ENCODE results near the gene REEP6.
"Not testable (repeated sequence)": the region's sequence is repeated elsewhere in the genome, so short reads cannot be mapped to it uniquely, and the experiment has no call there.

The REEP6 gene

DNA sequence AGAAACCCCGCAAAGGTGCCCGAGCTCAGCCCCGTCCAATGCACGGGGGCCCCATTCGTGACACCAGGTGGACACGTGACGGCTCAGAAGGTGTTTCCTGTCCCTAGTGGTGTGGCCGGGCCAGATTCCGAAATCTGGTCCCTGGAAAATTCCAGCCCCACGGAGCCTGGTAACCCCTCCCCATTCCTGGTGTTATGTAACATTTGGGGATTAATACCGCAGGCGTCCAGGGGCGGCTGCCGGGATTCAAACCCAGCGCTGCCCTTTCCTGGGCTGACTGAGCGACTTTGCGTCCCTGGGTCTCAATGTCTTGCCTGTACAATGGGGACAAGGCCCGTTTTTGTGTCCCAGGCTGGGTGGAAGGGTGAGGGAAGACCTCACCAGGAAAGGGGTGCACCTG is 31.9 kb downstream of the REEP6 start:
- DNase-seq (ENCODE audit: low read depth in 2 of 2): no peak

GRCh38 chr19:1523412-1524286 is 32.7 kb downstream of the REEP6 start, which contains the start of gene PLK5:
TSS of gene PLK5 (plus strand) at chr19:1524077. CDS start at chr19:1526997, 2,920 bp downstream.
- no peak for DNase-seq (ENCODE audit: low read depth in 2 of 2)

DNA sequence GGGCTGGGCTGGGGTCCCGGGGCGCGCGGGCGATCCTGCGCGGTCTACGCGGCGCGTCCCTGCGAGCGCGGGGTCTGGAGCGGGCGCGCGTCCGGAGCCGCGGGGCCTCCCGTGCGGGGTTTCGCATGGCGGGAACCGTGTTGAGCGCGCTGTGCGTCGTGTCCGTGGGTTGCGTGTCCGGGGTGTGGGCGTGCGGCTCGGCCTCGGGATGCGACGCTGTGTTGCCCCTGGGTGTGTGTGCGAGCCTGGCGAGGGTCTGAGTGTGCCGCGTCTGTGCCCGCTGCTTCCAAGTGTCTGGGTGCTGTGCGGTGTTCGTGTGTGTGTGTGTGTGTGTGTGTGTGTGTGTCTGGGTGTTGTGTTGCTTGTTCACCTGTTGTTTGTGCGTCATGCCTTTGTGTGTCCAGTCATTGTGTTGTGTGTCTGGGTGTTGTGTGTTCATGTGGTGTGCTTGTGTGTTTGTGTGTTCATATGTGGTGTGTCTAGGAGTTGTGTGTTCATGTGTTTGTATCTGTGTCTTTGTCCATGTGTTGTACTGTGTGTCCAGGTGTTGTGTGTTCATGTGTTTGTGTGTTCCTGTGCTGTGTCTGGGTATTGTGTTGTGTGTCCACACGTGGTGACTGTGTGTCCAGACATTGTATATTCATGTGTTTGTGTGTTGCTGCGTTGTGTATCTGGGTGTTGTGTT is 33.4 kb downstream of the REEP6 start:
- DNase-seq (ENCODE audit: low read depth in 2 of 2): no peak

GRCh38 chr19:1524972-1525325 is 34.0 kb downstream of the REEP6 start:
- DNase-seq (ENCODE audit: low read depth in 2 of 2): no peak

- DNase-seq (ENCODE audit: low read depth in 2 of 2): no peak
Measured at GRCh38 chr19:1525343-1525742, 34.4 kb downstream of the REEP6 start.

GRCh38 chr19:1526066-1526778 is 35.2 kb downstream of the REEP6 start:
- no peak for DNase-seq (ENCODE audit: low read depth in 2 of 2)

DNA sequence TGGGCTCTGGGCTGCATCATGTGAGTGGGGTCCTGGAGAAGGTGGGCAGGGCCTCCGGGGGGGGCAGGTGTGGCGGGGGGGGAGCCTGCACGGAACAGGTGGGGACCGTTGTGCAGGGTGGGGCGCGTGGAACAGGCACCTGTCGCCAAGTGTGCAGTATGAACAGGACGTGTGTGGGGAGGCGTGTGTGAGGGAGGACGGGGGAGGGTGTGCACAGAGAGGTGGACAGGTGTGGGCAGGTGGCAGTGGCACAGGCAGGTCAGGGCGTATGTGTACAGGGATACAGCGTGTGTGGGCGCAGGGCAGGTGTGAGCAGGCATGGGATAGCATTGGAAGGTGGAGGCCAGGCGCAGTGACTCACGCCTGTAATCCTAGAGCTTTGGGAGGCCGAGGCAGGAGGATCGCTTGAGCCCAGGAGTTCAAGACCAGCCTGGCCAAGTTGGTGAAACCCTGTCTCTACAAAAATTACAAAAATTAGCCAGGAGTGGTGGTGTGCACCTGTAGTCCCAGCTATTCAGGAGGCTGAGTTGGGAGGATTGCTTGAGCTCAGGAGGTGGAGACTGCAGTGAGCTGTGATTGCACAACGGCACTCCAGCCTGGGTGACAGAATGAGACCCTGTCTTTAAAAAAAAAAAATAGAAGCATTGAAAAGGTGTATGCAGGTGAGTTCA is 36.1 kb downstream of the REEP6 start:
- no peak for DNase-seq (ENCODE audit: low read depth in 2 of 2)

DNA sequence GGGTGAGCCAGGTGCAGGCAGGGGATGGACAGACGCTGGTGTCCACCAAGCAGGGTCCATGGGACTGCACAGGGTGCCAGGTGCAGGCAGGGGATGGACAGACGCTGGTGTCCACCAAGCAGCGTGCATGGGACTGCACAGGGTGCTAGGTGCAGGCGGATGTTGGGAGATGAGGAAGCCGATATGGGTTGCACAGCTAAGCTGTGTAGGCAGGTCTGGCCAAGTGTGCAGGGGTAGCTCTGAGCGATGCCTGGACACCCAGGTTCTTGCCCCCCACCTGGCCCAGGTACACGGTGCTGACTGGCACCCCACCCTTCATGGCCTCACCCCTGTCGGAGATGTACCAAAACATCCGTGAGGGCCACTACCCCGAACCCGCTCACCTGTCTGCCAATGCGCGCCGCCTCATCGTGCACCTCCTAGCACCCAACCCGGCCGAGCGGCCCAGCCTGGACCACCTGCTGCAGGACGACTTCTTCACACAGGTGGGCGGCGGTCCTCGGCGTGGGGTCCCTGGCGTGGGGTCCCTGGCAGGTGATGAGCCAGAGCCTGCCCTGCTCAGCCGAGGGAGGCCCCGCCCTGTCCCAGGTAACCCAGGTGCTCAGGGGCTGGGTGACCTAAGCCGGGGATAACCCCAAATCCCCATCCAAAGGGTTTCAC is 36.8 kb downstream of the REEP6 start:
- no peak for DNase-seq (ENCODE audit: low read depth in 2 of 2)

DNA sequence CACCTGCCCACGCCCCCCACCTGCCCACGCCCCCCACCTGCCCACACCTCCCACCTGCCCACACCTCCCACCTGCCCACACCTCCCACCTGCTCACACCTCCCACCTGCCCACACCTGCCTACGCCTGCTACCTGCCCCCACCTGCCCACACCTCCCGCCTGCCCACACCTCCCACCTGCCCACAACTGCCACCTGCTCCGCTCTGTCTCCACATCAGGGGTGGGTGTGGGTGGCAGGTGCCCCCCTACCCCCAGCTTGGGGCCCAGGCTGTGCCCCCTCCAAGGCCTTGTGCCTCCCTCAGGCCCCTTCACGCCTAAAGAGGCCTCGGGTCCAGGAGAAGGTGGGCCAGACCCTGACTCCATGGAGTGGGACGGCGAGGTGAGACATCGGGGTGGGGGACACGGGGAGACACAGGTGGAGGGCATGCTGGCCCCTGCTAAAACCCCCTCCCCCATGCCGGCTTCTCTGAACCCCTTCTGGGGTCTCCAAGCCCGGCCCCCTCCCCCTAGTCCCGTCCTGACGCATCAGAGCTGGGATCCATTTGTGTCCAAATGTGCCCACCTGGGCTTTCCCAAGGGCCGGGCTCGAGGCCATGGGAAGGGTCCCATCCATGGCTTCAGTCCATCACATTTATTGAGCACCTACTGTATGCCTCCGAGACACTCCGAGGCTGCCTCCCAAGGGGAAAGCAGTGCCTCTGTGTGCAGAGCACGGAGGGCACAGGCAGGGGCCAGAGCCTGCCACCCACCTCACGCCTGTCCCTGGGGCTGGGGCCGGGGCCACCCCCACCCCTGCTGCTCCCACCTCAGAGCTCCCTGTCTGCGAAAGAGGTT is 37.8 kb downstream of the REEP6 start:
- no peak for DNase-seq (ENCODE audit: low read depth in 2 of 2)

DNA sequence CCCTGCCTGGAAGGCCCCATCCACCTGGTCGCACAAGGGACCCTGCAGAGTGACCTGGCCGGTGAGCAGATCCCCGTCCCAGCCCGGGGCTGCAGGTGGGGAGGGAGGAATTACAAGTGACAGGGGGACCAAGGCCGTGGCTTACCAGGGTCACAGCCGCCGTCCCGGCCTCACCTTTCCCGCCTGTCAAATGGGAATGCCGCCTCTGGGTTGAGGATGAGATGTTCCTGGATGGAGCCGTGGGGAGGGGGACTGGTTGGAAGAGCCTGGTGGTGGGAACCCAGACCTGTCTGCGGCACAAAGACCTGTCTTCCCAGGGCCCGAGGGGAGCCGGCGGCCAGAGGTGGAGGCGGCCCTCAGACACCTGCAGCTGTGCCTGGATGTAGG is 38.4 kb downstream of the REEP6 start:
- DNase-seq (ENCODE audit: low read depth in 2 of 2): no peak

DNA sequence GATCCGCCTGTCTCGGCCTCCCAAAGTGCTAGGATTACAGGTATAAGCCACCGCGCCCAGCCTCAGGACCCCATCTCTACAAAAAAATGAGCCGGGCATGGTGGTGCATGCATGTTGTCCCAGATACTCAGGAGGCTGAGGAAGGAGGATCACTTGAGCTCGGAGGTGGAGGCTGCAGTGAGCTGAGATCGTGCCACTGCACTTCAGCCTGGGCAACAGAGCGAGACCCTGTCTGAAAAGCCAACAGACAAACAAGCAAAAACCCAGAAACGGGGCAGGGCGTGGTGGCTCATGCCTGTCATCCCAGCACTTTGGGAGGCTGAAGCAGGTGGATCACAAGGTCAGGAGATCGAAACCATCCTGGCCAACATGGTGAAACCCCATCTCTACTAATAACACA is 39.9 kb downstream of the REEP6 start:
- not testable (repeated sequence) for DNase-seq (ENCODE audit: low read depth in 2 of 2)

GRCh38 chr19:1531587-1531986 is 40.6 kb downstream of the REEP6 start:
- no peak for DNase-seq (ENCODE audit: low read depth in 2 of 2)

GRCh38 chr19:1532003-1532402 is 41.0 kb downstream of the REEP6 start:
- no peak for DNase-seq (ENCODE audit: low read depth in 2 of 2)

DNA sequence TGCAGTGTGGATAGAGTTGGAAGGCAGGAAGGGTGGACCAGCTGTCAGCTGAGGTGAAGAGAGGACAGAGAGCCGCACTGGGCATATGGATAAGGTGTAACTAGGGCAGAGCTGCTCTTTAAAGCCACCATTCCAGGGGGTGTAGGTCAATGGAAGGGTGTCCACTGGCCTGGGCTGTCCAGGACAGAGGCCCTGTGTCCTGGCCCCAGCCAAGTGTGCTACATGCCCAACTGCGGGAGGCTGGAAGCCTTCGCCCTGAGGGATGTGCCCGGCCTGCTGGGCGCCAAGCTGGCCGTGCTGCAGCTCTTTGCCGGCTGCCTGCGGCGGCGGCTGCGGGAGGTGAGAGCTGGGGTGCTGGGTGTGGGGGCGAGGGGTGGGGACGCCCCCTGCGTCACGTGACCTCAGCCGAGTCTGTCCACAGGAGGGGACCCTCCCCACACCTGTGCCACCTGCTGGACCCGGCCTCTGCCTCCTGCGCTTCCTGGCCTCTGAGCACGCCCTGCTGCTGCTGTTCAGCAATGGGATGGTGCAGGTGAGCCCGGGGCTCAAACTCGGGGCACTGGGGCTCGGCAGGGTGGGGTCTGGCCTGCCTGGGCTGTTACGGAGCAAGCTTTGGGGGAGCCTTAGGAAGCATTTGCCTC is 42.6 kb downstream of the REEP6 start:
- DNase-seq (ENCODE audit: low read depth in 2 of 2): no peak

- DNase-seq (ENCODE audit: low read depth in 2 of 2): no peak
Measured at GRCh38 chr19:1534972-1535371, 44.0 kb downstream of the REEP6 start.

DNA sequence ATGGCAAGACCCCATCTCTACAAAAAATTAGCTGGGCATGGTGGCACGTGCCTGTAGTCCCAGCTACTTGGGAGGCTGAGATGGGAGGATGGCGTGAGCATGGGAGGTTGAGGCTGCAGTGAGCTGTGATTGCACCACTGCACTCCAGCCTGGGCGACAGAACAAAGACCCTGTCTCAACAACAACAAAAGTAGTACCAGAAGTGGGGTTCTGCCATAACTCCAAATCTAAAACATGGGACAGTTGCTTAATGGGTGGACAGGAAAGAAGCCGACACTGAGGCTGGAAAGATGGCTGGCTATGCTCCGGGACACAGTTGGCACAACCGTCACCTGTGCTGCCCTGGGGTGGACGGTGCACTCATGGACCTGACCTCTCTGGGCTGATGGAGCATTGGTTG is 44.7 kb downstream of the REEP6 start:
- not testable (repeated sequence) for DNase-seq (ENCODE audit: low read depth in 2 of 2)

- DNase-seq (ENCODE audit: low read depth in 2 of 2): no peak
Measured at GRCh38 chr19:1538978-1539377, 48.0 kb downstream of the REEP6 start.

GRCh38 chr19:1539749-1540148 is 48.8 kb downstream of the REEP6 start:
- not testable (repeated sequence) for DNase-seq (ENCODE audit: low read depth in 2 of 2)

- DNase-seq (ENCODE audit: low read depth in 2 of 2): no peak
Measured at GRCh38 chr19:1540365-1540925, 49.5 kb downstream of the REEP6 start.
